Measurements from ENCODE around the gene TRIM56.
"Not testable (repeated sequence)": the region's sequence is repeated elsewhere in the genome, so short reads cannot be mapped to it uniquely, and the experiment has no call there.

Gene TRIM56, protein sequence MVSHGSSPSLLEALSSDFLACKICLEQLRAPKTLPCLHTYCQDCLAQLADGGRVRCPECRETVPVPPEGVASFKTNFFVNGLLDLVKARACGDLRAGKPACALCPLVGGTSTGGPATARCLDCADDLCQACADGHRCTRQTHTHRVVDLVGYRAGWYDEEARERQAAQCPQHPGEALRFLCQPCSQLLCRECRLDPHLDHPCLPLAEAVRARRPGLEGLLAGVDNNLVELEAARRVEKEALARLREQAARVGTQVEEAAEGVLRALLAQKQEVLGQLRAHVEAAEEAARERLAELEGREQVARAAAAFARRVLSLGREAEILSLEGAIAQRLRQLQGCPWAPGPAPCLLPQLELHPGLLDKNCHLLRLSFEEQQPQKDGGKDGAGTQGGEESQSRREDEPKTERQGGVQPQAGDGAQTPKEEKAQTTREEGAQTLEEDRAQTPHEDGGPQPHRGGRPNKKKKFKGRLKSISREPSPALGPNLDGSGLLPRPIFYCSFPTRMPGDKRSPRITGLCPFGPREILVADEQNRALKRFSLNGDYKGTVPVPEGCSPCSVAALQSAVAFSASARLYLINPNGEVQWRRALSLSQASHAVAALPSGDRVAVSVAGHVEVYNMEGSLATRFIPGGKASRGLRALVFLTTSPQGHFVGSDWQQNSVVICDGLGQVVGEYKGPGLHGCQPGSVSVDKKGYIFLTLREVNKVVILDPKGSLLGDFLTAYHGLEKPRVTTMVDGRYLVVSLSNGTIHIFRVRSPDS

DNA sequence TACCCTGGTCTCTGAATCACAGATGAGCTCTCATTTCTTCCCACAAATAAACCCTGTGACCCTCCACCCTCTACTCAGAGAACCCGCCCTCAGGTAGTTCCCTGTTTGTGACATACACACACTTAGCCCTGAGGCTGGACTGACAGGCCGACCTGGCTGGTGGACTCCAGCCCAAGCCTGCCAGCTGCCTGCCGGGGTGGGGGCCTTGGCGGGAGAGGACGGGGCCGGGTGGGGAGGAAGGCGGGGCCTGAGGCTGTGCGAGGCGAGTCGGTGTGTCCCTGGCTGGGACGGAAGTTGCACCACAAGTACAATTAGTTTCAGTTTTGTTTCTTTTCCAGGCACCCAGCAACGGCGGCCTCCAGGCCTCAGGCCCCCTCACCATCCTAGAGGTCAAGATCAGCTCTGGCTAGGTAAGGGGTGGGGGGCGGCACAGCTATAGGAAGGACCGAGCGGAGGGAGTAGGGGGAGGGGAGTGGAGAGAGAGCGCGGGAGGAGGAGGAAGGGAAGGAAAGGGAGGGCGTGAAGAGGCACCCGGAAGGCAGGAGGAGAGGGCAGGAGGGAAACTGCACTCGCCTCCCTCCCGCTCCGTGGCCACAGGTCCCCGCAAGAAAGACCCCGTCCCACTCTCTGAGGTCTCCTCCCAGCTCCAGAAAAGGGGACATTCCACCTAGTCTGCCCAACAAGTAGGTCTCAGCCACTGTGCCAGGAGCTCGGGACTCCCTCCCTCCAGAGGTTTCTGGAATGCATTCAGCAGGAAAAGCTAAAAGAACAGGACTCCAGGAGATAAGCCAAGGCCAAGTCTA, at the start of gene TRIM56:
TRIM56 (plus strand) TSS at position 320 of the 803 bp plus-strand sequence. CDS start 1,832 bp downstream, outside the sequence.
- DNase-seq: peak; percentile 74

DNA sequence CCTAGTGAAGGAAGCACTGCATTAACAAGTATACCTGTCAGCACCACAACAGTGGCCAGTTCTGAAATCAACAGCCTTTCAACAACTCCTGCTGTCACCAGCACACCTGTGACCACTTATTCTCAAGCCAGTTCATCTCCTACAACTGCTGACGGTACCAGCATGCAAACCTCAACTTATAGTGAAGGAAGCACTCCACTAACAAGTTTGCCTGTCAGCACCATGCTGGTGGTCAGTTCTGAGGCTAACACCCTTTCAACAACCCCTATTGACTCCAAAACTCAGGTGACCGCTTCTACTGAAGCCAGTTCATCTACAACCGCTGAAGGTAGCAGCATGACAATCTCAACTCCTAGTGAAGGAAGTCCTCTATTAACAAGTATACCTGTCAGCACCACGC, 49.3 kb upstream of the TRIM56 start:
- no peak for DNase-seq

DNA sequence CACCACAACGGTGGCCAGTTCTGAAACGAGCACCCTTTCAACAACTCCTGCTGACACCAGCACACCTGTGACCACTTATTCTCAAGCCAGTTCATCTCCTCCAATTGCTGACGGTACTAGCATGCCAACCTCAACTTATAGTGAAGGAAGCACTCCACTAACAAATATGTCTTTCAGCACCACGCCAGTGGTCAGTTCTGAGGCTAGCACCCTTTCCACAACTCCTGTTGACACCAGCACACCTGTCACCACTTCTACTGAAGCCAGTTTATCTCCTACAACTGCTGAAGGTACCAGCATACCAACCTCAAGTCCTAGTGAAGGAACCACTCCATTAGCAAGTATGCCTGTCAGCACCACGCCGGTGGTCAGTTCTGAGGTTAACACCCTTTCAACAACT, 44.0 kb upstream of the TRIM56 start:
- DNase-seq: not testable (repeated sequence)

DNA sequence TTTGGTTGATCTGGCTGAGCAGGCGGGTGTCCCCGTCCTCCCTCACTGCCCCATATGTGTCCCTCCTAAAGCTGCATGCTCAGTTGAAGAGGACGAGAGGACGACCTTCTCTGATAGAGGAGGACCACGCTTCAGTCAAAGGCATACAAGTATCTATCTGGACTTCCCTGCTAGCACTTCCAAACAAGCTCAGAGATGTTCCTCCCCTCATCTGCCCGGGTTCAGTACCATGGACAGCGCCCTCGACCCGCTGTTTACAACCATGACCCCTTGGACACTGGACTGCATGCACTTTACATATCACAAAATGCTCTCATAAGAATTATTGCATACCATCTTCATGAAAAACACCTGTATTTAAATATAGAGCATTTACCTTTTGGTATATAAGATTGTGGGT, 26.9 kb upstream of the TRIM56 start:
- DNase-seq: peak; percentile 36

DNA sequence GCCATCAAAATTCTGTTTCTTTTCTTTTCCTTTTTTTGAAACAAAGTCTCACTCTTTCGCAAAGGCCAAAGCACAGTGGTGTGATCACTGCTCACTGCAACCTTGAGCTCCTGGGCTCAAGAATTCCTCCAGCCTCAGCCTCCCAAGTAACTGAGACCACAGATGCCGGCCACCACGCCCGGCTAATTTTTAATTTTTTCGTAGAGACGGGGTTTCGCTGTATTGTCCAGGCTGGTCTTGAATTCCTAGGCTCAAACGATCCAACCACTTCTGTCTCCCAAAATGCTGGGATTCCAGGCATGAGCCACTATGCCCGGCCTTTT, 25.7 kb upstream of the TRIM56 start:
- no peak for DNase-seq

DNA sequence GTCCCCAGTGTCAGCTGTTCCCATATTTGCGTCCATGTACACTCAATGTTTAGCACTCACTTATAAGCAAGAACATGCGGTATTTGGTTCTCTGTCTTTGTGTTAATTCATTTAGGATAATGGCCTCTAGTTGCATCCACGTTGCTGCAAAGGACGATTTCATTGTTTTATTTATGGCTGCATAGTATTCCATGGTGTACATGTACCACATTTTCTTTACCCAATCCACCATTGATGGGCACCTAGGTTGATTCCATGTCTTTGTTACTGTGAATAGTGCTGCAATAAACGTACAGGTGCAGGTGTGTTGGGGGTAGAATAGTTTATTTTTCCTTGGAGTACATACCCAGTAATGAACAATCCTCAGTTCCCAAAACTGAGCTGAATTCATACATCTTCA, 24.3 kb upstream of the TRIM56 start:
- no peak for DNase-seq

DNA sequence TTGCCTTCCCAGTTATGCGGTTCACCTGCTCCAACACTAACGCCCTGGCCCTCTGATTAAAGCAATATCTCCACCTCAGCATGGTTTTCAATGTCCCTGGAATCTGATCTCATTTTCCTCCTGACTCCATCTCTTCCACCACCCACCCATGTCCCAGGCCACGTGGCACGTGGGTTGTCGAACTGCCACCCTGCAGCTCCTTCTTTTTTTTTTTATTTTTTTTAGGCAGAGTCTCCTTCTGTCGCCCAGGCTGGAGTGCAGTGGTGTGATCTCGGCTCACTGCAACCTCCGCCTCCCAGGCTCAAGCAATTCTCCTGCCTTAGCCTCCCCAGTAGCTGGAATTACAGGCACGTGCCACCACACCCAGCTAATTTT, 21.1 kb upstream of the TRIM56 start:
- DNase-seq: not testable (repeated sequence)

DNA sequence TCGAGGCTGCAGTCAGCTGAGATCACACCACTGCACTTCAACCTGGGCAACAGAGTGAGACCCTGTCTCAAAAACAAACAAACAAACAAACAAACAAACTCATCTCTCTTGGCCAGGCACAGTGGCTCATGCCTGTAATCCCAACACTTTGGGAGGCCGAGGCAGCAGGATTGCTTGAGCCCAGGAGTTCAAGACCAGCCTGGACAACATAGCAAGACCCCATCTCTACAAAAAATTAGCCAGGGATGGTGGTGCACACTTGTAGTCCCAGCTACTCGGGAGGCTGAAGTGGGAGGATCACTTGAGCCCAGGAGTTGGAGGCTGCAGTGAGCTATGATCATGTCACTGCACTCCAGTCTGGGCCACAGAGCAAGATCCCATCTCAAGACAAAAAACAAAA, 20.1 kb upstream of the TRIM56 start:
- DNase-seq: not testable (repeated sequence)

DNA sequence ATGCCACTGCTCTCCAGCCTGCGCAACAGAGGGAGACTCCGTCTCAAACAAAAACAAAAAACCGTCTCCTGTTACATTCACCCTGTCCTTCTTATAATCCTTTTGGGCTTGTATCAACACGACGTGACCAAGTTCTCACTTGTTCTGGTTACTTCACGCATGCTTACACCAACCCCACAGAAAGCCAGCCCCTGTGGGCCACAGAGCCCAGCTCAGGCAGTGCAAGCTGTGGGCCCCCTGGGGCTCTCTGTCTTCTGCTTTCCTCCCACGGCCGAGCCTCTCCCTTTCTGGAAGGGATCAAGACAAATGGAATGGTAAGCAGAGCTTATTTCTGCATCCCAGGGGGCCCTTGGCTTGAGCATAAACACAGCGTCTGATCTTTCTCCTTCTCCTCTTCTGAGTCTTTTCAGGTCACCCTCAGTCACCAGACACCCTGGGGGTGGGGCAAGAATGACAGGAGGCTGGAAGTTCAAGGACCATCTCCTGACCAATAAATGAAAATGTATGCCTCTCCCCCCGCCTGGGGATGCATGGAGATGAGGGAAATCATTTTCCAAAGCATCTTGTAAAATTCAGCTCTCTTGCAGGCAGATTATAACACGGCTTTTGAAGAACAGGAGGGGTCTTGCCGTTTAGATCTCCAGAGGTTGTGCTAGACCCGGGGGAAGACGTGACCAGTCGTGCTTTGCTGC, 19.0 kb upstream of the TRIM56 start:
- no peak for DNase-seq

DNA sequence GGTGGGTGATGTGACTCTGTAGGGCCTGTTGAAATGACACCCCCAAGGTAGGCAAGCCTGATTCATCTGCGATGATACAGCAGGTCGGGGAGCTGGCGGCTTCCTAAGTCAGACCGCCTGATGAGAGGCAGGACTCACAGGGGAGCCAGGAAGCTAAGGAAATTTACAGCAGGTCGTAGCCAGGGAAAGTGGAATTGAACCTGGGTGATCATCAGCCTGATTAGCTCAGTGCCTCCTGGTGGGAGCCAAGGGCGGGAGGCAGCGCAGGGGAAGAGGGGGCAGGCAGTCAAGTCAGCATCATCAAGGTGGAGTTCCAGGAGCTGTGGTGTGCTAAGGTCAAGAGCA, 18.5 kb upstream of the TRIM56 start:
- DNase-seq: no peak

DNA sequence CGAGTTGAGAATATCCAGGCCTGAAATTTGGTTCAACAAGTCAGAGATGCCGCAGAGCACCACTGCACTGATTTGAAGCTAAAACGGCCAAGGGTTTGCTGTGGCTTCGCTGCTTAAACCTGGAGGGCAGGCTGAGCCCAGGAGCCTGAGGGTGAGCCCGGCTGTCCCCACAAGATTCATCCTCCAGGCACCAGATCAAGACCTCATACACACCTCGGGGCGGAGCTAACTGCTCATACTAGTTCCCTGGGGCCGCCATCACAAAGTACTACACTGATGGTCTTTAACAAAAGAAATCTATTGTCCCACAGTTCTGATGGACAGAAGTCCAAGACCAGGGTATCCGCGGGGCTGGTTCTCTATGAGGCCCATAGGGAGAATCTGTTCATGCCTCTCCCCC, 16.9 kb upstream of the TRIM56 start:
- DNase-seq: no peak

DNA sequence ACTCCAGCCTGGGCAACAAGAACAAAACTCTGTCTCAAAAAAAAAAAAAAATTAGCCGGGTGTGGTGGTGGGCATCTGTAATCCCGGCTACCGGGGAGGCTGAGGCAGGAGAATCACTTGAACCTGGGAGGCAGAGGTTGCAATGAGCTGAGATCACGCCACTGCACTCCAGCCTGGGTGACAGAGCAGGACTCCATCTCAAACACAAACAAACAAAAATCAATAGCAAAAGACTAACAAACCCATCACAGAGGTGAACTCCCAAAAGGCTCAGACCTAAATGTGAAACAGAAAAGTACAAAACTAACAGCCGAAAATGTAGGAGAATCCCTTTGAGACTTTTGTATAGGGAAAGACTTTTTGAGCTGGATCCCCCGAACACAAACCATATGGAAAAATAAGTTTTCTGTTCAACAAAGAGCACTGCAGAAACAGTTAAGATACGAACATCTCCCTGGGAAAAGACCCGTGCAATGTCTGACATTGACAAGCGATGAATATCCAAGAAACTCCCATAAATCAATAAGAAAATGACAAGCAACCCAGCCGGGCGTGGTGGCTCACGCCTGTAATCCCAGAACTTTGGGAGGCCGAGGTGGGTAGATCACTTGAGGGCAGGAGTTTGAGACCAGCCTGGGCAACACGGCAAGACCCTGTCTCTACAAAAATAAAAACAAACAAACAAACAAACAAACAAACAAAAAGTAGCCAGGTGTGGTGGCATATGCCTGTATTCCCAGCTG, 13.7 kb upstream of the TRIM56 start:
- not testable (repeated sequence) for DNase-seq

DNA sequence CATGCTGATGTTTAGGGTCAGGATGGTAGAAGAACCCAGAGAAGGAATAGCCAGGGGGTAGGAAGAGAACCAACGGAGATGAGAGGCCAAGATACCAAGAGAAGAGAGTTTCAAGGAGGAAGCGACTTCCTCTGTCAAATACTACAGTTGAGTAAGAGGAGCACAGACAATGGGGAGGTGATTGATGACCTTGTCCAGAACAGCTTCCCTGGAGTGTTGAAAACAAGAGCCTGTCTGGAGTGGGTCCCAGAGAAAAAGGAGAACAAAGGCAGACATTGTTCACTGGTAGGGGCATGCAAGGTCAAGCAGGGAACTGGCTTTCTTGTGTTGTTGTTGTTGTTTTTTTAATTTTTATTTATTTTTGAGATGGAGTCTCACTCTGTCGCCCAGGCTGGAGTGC, 9.6 kb upstream of the TRIM56 start:
- no peak for DNase-seq

DNA sequence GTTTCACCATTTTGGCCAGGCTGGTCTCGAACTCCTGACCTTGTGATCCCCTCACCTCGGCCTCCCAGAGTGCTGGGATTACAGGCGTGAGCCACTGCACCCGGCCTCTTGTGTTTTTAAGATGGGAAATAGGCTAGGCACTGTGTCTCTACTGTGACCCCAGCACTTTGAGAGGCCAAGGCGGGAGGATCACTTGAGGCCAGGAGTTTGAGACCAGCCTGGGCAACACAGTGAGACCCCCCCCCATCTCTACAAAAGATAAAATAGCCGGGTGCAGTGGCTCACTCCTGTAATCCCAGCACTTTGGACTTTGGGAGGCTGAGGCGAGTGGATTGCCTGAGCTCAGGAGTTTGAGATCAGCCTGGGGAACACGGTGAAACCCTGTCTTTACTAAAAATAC, 9.1 kb upstream of the TRIM56 start:
- not testable (repeated sequence) for DNase-seq

DNA sequence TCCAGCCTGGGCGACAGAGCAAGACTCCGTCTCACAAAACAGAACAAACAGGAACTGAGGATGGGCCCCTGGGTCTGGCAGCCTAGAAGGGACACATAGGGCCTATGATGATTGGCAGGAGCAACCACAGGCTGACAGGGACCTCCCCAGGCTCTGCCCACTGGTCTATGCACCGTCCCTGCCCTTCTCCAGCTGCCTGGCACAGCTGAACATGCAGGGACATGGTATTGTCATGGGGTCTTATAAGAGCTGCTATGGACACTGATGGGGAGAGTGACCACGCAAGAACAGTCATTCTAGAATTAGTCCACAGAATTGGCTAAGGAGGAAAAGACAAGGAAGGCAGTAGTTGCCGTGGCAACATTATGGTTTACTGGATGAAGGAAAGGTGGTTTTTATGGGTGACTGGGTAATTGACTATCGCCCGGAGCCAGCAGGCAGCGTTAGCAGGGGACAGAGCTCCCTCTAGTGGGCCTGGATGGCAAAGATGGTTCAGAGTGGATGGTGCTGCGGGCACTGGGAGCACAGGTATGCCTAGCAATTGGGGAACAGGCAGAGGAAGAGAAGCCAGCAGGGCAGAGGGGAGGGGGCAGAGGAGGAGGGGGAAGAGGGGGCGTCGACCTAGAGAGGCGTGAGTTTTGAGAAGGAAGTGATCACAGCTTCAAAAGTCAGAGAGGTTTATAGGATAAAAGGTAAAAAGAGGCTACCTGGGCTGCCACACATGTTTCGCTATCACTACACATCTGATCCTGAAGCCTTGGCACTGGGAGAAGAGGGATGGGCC, 7.8 kb upstream of the TRIM56 start:
- DNase-seq: peak; percentile 63

DNA sequence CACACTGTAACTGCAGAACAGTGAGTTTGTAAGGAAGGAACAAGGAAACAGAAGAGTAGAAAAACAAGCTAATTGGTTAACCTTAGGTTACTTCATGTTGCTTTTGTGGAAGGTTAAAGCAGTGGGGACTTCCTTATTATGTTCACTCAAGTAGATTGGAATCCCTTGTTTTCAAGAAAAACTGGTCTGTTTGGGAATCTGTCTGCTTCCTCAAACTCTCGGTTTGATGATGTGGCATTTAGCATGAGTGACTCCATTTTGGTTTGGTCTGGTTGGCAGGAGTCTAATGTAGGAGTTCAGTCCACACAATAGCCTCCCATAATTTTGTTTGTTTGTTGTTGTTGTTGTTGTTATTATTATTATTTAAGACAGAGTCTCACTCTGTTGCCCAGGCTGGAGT, 3.8 kb upstream of the TRIM56 start:
- no peak for DNase-seq

DNA sequence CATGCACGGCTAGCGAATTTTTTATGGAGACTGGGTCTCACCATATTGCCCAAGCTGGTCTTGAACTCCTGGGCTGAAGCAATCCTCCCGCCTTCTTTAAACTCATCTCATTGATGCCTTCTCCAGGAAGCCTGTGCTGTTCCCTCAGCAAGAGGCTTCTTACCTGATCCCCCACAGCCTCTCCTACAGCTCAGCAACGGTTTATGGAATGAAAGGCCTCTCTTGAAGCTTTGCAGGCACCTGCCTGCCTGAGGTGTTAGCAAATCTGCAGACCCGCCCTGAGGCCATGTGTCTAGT, 468 bp upstream of the TRIM56 start:
- no peak for DNase-seq

DNA sequence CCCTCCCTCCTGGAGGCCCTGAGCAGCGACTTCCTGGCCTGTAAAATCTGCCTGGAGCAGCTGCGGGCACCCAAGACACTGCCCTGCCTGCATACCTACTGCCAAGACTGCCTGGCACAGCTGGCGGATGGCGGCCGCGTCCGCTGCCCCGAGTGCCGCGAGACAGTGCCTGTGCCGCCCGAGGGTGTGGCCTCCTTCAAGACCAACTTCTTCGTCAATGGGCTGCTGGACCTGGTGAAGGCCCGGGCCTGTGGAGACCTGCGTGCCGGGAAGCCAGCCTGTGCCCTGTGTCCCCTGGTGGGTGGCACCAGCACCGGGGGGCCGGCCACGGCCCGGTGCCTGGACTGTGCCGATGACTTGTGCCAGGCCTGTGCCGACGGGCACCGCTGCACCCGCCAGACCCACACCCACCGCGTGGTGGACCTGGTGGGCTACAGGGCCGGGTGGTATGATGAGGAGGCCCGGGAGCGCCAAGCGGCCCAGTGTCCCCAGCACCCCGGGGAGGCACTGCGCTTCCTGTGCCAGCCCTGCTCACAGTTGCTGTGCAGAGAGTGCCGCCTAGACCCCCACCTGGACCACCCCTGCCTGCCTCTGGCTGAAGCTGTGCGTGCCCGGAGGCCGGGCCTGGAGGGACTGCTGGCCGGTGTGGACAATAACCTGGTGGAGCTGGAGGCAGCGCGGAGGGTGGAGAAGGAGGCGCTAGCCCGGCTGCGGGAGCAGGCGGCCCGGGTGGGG, 2.2 kb downstream of the TRIM56 start:
- DNase-seq: no peak

DNA sequence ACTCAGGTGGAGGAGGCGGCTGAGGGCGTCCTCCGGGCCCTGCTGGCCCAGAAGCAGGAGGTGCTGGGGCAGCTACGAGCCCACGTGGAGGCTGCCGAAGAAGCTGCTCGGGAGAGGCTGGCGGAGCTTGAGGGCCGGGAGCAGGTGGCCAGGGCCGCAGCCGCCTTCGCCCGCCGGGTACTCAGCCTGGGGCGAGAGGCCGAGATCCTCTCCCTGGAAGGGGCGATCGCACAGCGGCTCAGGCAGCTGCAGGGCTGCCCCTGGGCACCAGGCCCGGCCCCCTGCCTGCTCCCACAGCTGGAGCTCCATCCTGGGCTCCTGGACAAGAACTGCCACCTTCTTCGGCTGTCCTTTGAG, 2.8 kb downstream of the TRIM56 start:
- DNase-seq: no peak

DNA sequence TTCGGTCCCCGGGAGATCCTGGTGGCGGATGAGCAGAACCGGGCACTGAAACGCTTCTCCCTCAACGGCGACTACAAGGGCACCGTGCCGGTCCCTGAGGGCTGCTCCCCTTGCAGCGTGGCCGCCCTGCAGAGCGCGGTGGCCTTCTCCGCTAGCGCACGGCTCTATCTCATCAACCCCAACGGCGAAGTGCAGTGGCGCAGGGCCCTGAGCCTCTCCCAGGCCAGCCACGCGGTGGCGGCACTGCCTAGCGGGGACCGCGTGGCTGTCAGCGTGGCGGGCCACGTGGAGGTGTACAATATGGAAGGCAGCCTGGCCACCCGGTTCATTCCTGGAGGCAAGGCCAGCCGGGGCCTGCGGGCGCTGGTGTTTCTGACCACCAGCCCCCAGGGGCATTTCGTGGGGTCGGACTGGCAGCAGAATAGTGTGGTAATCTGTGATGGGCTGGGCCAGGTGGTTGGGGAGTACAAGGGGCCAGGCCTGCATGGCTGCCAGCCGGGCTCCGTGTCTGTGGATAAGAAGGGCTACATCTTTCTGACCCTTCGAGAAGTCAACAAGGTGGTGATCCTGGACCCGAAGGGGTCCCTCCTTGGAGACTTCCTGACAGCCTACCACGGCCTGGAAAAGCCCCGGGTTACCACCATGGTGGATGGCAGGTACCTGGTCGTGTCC, 3.7 kb downstream of the TRIM56 start:
- no peak for DNase-seq

DNA sequence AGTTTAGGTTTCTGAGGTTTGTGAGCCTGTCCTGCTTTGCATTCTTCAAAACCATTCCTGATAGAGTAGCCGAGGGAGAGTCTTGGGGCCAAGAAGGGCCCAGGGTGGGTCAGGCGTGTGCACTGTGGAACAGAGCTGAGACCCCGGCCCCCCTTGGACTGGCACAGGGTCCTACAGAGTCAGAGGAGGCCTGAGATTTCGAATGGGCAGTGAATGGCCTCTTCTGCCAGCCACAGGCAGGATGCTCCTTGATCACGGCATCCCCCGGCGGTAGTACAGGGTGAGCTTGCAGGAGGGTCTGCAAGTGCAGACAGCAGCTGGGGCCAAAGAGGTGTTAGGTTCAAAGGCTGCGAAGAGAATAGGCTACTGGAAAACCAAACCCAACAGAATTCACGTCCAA, 4.6 kb downstream of the TRIM56 start:
- no peak for DNase-seq

Data from fibroblast of skin of right biceps (primary cell).